NT2/D1 (cell line): ENCODE data around the gene PMM1.

Source experiments
- SUZ12 ChIP-seq: IDR thresholded peaks from 2 replicates; pipeline ENCODE4 v1.6.1; 2011; ENCODE audit not compliant: insufficient read length, insufficient read depth; ENCODE audit errors: extremely low read depth
- ZNF274 ChIP-seq: IDR thresholded peaks from 2 replicates; pipeline ENCODE4 v1.6.1; 2011; ENCODE audit warnings: mild to moderate bottlenecking, low read depth, low read length

- TF ChIP-seq ZNF274 (no peak), SUZ12 (no peak)
These were observed 19.4 kb downstream of the PMM1 start for GRCh38 chr22:41570221-41570620.
